RWPE2 (cell line): ENCODE results near the gene USF2.

ENCODE experiments used
- ATAC-seq: fragments of 200-7000 bp; cut with Tn5 transposase; 3 replicates; pipeline ENCODE4 v1.9.1; 2021; ENCODE audit warnings: low read depth
- DNase-seq: peaks from one replicate; pipeline ENCODE4 v3.0.0-alpha.2; 2020; ENCODE audit warnings: low spot score
- H3K27ac ChIP-seq: fragments of 450-650 bp; 2 replicates; pipeline ENCODE4 v1.5.1; 2017; ENCODE audit warnings: mild to moderate bottlenecking; ENCODE audit not compliant: poor library complexity, severe bottlenecking
- H3K27me3 ChIP-seq: fragments of 250-450 bp; sonication (Bioruptor Pico); 2 replicates; pipeline ENCODE4 v1.5.1; 2021; ENCODE audit warnings: mild to moderate bottlenecking, moderate library complexity; ENCODE audit not compliant: insufficient read depth, poor library complexity, severe bottlenecking
- H3K36me3 ChIP-seq: fragments of 250-450 bp; sonication (Bioruptor Pico); 2 replicates; pipeline ENCODE4 v1.5.1; 2020; ENCODE audit warnings: low read depth, mild to moderate bottlenecking, moderate library complexity
- H3K4me1 ChIP-seq: fragments of 250-450 bp; sonication (Bioruptor Pico); 2 replicates; pipeline ENCODE4 v1.5.1; 2021; ENCODE audit warnings: mild to moderate bottlenecking, moderate library complexity; ENCODE audit not compliant: insufficient read depth, poor library complexity, severe bottlenecking
- H3K4me3 ChIP-seq: fragments of 250-450 bp; sonication (Bioruptor Pico); 2 replicates; pipeline ENCODE4 v1.5.1; 2021; ENCODE audit warnings: mild to moderate bottlenecking, moderate library complexity; ENCODE audit not compliant: severe bottlenecking
- H3K9me3 ChIP-seq: fragments of 250-450 bp; sonication (Bioruptor Pico); 2 replicates; pipeline ENCODE4 v1.5.1; 2021; ENCODE audit warnings: mild to moderate bottlenecking, moderate library complexity; ENCODE audit not compliant: severe bottlenecking
- TF ChIP-seq, protein P1 (sequence below): fragments of 450-650 bp; IDR thresholded peaks from one replicate; pipeline ENCODE4 v1.5.1; 2017; ENCODE audit warnings: mild to moderate bottlenecking, moderate library complexity; ENCODE audit not compliant: poor library complexity, severe bottlenecking

Gene USF2

DNA sequence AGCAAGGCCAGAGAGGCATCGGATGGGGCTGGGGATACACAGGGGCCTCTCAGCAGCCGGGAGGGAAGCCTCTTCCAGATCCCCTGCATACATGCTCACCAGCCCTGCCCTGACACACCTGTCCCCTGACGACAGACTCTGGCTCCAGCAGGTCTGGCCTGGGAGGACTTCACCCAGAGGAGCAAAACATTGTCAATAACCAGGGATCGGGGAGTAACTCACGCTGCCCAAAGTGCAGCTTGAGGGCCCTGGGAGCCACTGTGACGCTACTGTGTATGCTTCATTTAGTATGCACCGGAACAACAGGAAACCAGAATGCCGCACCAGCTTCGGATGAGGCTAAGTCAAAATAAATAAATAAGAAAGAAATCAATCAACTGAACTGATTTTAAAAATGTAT lies 47.8 kb downstream of the USF2 start:
- DNase-seq (no peak), ATAC-seq (no peak)
- no peaks in the 10 kb centered on the region for H3K36me3 ChIP-seq
- H3K9me3 ChIP-seq, result no peaks in the 10 kb centered on the region
- H3K27me3 ChIP-seq, result no peaks in the 10 kb centered on the region
- H3K4me1 ChIP-seq, result peaks cover 11% of the 10 kb centered on the region
- no peak overlapping the region for H3K27ac ChIP-seq
- no peak overlapping the region for H3K4me3 ChIP-seq
- TF ChIP-seq, protein P1, sequence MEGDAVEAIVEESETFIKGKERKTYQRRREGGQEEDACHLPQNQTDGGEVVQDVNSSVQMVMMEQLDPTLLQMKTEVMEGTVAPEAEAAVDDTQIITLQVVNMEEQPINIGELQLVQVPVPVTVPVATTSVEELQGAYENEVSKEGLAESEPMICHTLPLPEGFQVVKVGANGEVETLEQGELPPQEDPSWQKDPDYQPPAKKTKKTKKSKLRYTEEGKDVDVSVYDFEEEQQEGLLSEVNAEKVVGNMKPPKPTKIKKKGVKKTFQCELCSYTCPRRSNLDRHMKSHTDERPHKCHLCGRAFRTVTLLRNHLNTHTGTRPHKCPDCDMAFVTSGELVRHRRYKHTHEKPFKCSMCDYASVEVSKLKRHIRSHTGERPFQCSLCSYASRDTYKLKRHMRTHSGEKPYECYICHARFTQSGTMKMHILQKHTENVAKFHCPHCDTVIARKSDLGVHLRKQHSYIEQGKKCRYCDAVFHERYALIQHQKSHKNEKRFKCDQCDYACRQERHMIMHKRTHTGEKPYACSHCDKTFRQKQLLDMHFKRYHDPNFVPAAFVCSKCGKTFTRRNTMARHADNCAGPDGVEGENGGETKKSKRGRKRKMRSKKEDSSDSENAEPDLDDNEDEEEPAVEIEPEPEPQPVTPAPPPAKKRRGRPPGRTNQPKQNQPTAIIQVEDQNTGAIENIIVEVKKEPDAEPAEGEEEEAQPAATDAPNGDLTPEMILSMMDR, result no peak

DNA sequence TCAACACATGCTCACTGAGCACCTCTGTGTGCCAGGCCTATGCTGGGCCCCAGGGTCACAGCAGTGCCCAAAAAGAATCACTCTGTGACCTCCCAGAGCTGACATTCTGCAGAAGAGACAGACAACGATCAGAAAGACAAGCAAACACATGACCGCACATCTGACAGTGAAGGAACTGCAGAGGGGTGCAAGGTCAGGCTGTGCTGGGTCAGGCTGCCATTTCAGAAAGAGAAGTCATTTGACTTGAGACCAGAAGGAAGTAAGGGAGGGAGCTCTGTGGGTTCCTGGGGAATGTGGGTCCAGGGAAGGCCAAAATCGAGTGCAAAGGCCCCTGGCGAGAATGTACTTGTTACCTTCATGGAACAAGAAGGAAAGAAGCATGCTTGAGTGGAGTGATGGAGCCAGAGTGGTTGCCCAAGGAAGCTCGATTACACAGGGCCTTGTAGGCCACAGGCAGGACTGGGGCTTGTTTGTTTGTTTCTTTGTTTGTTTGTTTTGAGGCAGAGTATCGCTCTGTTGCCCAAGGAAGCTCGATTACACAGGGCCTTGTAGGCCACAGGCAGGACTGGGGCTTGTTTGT lies 48.8 kb downstream of the USF2 start:
- DNase-seq (no peak), ATAC-seq (no peak)
- Histone ChIP-seq H3K27me3 (no peaks in the 10 kb centered on the region), H3K4me3 (no peak overlapping the region), H3K27ac (no peak overlapping the region), H3K9me3 (no peaks in the 10 kb centered on the region), H3K36me3 (no peaks in the 10 kb centered on the region), H3K4me1 (peaks cover 11% of the 10 kb centered on the region)
- TF ChIP-seq, protein P1, result no peak

DNA sequence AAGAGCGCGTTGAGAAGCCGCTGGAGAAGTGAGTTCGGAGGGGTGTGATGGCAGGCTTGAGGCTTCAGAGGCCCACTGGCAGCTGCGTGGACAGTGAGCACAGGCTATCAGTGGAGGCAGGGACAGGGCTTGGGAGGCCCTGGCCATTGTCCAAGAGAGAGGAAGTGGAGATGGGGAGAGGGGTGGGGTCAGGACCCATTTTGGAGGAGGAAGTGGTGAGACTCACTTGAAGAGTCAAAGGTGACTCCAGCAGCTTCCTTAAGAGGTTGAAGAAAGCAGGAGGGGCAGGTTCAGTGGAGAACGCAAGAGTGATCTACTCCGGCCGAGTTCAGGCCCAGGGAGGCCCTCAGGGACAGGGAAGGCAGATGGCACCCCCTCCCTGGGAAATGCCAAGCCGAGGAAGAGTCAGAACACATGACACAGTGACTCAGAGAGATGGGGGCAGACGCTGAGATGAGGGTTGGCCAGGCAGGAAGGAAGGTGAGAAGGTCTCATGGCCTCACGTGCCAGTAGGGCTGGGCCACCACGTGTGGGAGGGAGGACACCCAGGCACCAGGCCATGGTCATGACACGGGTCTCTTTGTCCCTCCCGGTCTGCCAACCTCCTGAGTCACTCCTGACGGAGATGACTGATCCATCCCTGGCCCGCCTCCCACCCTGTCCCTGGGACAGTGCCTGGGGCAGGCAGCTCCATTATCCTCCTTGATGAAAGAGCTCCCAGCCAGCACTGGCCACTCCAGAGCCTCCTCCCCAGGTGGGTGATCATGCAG lies 50.1 kb downstream of the USF2 start:
- TF ChIP-seq, protein P1, result no peak
- peak; percentile 86 for DNase-seq
- Histone ChIP-seq H3K4me1 (peaks cover 6% of the 10 kb centered on the region), H3K27ac (peak overlapping the region; percentile 22), H3K36me3 (no peaks in the 10 kb centered on the region), H3K4me3 (no peak overlapping the region), H3K27me3 (no peaks in the 10 kb centered on the region), H3K9me3 (no peaks in the 10 kb centered on the region)
- ATAC-seq, result peak; percentile 89

DNA sequence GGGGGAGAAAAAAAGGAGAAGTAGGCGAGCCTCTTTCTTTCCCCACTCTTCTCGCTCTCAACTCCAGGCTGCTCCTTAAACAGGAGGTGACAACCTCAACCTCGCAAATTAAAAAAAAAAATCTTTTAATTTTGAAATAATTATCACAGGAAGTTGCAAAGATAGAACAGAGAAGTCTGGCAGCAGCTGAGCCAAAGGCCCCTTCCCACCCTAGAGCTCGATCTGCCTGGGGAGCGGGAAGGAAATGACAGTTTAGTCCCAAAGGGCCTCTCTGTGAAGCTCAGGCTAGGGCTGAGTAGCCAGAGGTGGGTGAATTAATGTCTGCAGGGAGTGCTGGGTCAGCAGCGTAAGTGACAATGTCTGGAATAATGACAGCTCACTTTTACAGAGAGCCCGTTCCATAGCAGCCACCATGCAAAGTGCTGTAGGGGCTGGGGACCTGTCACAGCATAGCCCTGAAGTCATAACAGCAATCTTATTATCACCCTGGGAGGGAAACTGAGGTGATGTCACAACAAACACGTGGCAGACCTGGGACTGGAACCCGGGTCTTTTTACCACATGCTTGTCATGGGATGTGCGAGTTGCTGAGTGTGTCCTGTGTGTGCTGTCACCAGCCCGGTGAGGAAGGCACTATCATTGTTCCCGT lies 51.4 kb downstream of the USF2 start:
- TF ChIP-seq, protein P1, result no peak
- no peaks in the 10 kb centered on the region for H3K27me3 ChIP-seq
- no peak overlapping the region for H3K27ac ChIP-seq
- H3K9me3 ChIP-seq, result no peaks in the 10 kb centered on the region
- ATAC-seq, result no peak
- DNase-seq, result no peak
- no peaks in the 10 kb centered on the region for H3K36me3 ChIP-seq
- H3K4me3 ChIP-seq, result no peak overlapping the region
- H3K4me1 ChIP-seq, result peaks cover 5% of the 10 kb centered on the region
